ENCODE results near the gene EPS15.

- TF ChIP-seq ELF4 (IDR thresholded peaks at IDR 0.05) (no peak), SP1 (IDR thresholded peaks at IDR 0.05) (no peak), FOXK2 (IDR thresholded peaks at IDR 0.05) (0 out of 2 replicates have a peak, but pooled peaks have one; percentile 50)
Measured at GRCh38 chr1:51518033-51518585, 957 bp downstream of the EPS15 start.

All from HEK293T (cell line).